ENCODE measurements around the gene RAC2. TPM values are rescaled to one million over a fixed set of nuclear protein-coding genes. Genes with fewer than 3 reads are reported as not detected.

RAC2 gene
- total RNA-seq, 2 experiments from 2014 or later = 728 to 759 TPM

DNA sequence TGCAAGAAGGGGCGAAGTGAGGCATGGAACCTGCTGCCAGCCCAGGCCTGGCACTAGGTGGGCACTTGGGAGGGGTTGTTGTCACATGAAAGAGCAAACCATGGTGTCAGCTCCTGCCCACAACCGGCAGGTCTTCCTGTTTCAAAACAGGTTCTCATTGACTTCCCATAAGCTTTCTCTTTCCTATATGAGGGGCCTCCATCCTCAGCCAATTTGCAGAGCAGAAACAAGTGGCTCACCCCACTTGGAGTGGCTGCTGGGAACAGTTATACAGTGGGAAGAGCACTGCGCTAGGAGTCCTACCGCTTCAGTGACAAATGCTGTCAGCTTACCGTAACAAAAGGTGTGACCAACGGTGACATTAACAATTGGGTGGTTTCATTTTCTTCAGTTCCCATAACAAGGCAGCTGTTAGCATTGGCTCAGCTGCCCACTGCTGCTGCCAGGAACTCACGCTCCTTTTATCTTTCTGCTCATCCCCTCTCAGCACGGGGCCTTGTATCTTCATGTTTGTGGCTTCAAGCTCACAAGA, 21.6 kb downstream of the RAC2 start:
- peaks cover 84% of the 10 kb centered on the region for H3K36me3 Mint-ChIP-seq (ENCODE audit: low read depth)
- peak overlapping the region; percentile 56 for H3K4me3 Mint-ChIP-seq
- H3K4me1 Mint-ChIP-seq (ENCODE audit: low read depth) = peaks cover 78% of the 10 kb centered on the region
- H3K27ac Mint-ChIP-seq = peak overlapping the region; percentile 98
- no peaks in the 10 kb centered on the region for H3K27me3 Mint-ChIP-seq (ENCODE audit: low read depth)
- peak; percentile 81 for DNase-seq
- CTCF ChIA-PET = interaction anchor here (1.1 to 5.5 kb wide), 5 partner anchors 8 to 38 kb away, joined by 3 to 40 read pairs (median 4); no protein-coding TSS in a partner anchor
- intact Hi-C loops (cut with micrococcal nuclease) = loop anchor here (1.0 to 10.0 kb wide), 6 partner anchors 8 to 838 kb away; partner anchors contain the start of gene MYH9
- H3K9me3 Mint-ChIP-seq = peaks cover 27% of the 10 kb centered on the region

DNA sequence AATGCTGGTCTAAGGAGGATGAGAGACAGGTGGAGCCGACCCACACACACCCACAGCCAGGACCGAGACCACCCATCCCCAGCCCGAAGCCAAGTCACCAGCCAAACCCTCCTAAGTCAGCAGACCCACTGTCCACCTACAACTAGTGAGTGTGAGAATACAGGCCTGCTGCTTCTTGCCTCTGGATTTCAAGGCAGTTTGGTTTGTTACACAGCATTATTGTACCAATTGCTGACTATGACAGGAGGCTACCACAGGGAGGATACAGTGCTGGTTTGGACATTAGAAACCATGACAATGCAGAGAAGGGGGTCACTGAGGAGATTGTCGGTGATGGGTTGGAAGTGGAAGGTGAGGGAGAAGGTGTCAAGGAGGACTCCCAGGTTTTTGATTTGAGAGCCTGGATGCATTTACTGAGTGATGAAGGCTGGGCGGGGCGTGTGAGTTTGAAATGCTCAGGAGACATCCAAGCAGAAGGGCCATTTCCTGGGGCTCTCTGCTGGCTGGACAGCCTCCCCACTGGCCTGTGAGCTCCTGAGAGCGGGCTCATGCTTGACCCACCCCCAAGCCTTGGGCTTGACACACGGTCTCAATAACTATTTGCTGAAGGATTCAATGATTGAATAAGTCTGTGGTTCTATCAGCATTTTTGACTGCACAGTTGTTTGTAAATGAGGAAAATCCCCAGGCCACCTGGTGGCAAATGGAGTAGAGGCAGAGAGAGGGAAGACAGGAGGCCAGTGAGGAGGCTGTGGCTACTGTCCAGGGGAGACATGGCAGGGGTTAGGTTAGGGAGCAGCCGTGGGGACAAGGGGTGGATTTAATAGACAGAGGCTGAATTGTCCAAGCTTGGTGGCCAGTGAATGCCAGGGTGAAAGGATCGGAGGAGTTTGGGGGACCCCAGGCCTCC, 22.4 kb downstream of the RAC2 start:
- Mint-ChIP-seq H3K4me1 (ENCODE audit: low read depth) (peaks cover 85% of the 10 kb centered on the region), H3K4me3 (peak overlapping the region; percentile 2), H3K9me3 (peaks cover 27% of the 10 kb centered on the region), H3K27ac (peak overlapping the region; percentile 98), H3K27me3 (ENCODE audit: low read depth) (no peaks in the 10 kb centered on the region), H3K36me3 (ENCODE audit: low read depth) (peaks cover 92% of the 10 kb centered on the region)
- peak; percentile 55 for DNase-seq
- intact Hi-C loops (cut with micrococcal nuclease) = loop anchor here (1.0 to 10.0 kb wide), 6 partner anchors 9 to 837 kb away; partner anchors contain the start of gene MYH9
- CTCF ChIA-PET = interaction anchor here (1.0 to 5.5 kb wide), 6 partner anchors 9 to 39 kb away, joined by 3 to 40 read pairs (median 4); no protein-coding TSS in a partner anchor

DNA sequence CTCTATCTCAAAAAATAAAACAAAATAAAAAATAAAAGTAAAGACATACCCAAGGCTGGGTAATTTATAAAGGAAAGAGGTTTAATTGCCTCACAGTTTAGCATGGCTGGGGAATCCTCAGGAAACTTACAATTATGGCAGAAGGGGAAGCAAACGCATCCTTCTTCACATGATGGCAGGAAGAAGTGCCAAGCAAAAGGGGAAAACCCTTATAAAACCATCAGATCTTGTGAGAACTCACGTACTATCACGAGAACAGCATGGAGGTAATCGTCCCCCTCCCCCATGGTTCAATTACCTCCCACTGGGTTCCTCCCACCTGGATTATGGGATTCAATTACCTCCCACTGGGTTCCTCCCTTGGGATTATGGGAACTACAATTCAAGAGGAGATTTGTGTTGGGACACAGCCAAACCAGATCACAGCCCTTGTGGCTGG, 23.5 kb downstream of the RAC2 start:
- Mint-ChIP-seq H3K36me3 (ENCODE audit: low read depth) (peaks cover 90% of the 10 kb centered on the region), H3K27ac (peak overlapping the region; percentile 98), H3K9me3 (peaks cover 27% of the 10 kb centered on the region), H3K4me1 (ENCODE audit: low read depth) (peaks cover 82% of the 10 kb centered on the region), H3K4me3 (peak overlapping the region; percentile 88), H3K27me3 (ENCODE audit: low read depth) (no peaks in the 10 kb centered on the region)
- DNase-seq = peak; percentile 69
- CTCF ChIA-PET = interaction anchor here (1.0 to 2.4 kb wide), 6 partner anchors 9 to 58 kb away, joined by 3 to 10 read pairs (median 4); partner anchors contain the start of gene RAC2
- intact Hi-C loops (cut with micrococcal nuclease) = loop anchor here (10.0 kb wide), 1 partner anchor 836 kb away; the partner anchor contains the start of gene MYH9

DNA sequence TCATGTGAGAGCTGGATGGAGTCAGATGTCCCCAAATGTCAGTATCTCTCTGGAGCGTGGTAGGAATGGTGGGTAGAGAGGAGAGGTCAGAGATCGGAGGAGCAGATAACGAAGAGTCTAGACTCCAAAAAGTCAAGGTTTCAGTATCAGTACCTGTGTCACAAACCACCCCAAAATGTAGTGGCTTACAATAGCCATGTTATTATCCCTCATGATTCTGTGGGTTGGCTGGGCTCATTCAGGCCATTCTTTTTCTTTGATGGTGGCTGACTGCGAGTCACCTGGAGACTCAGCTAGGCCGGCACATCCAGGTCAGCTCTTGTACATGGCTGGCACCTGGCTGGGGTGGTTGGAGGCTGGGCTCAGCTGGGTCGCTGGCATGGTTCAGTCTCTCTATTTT, 24.5 kb downstream of the RAC2 start:
- Mint-ChIP-seq H3K27me3 (ENCODE audit: low read depth) (no peaks in the 10 kb centered on the region), H3K4me3 (peak overlapping the region; percentile 88), H3K36me3 (ENCODE audit: low read depth) (peaks cover 83% of the 10 kb centered on the region), H3K9me3 (peaks cover 22% of the 10 kb centered on the region), H3K4me1 (ENCODE audit: low read depth) (peaks cover 78% of the 10 kb centered on the region), H3K27ac (peak overlapping the region; percentile 98)
- CTCF ChIA-PET = interaction anchor here (0.6 to 2.4 kb wide), 11 partner anchors 10 to 57 kb away, joined by 3 to 10 read pairs (median 4); partner anchors contain the start of gene RAC2
- no peak for DNase-seq
- intact Hi-C loops (cut with micrococcal nuclease) = loop anchor here (2.0 kb wide), 2 partner anchors 21 to 63 kb away; partner anchors contain the start of gene CYTH4

DNA sequence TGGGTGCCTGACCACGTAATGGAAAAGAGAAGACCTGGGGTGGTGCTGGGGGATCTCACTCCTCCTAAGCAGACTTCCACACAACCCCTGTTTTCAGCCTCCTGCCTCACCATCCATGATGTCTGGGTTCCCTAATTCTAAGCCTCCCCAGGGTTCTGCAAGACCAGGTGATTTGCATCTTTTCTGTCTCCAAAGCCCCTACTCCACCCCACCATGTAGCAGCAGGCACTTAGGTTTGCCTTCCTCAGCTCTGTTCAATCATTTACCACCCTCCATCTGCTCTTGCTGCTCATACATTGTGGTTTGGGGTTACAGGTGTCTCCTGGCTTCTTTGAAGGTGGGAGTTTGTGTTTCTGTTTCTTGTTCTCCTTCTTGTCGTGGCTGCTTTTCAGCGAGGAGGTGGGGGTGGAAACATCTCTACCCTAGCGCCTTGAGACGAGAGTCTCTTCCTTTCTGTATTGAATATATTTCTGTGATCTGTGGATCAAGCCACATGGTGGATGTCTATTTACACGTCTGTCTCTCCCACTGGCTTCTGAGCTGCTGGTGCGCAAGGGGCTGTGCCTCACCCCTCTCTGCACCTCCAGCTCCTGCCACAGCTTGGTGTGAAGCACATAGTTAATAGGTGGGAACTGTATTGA, 25.2 kb downstream of the RAC2 start:
- peaks cover 75% of the 10 kb centered on the region for H3K4me1 Mint-ChIP-seq (ENCODE audit: low read depth)
- intact Hi-C loops (cut with micrococcal nuclease) = loop anchor here (2.0 kb wide), 2 partner anchors 20 to 64 kb away; partner anchors contain the start of gene CYTH4
- H3K27ac Mint-ChIP-seq = peak overlapping the region; percentile 98
- peak overlapping the region; percentile 88 for H3K4me3 Mint-ChIP-seq
- CTCF ChIA-PET = interaction anchor here (0.8 to 2.4 kb wide), 9 partner anchors 11 to 52 kb away, joined by 3 to 10 read pairs (median 4); partner anchors contain the start of gene RAC2
- H3K27me3 Mint-ChIP-seq (ENCODE audit: low read depth) = no peaks in the 10 kb centered on the region
- peak; percentile 86 for DNase-seq
- peaks cover 16% of the 10 kb centered on the region for H3K9me3 Mint-ChIP-seq
- peaks cover 78% of the 10 kb centered on the region for H3K36me3 Mint-ChIP-seq (ENCODE audit: low read depth)

DNA sequence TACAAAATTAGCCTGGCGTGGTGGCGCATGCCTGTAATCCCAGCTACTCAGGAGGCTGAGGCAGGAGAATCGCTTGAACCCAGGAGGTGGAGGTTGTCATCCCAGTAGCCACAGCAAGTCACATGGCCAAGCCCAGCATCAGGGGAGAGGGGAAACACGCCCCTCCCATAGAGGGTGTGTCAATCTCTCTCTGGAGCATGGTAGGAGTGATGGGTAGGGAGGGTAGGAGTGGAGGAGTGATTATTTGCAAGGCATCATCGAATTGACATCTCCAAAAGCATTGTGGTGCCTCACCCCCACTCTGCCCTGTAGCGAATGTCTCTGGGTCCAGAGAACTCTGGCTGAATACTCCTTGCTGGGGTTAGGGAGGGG, 25.7 kb downstream of the RAC2 start:
- Mint-ChIP-seq H3K4me1 (ENCODE audit: low read depth) (peaks cover 74% of the 10 kb centered on the region), H3K27me3 (ENCODE audit: low read depth) (no peaks in the 10 kb centered on the region), H3K9me3 (peaks cover 12% of the 10 kb centered on the region), H3K4me3 (peak overlapping the region; percentile 88), H3K27ac (peak overlapping the region; percentile 98), H3K36me3 (ENCODE audit: low read depth) (peaks cover 77% of the 10 kb centered on the region)
- peak; percentile 55 for DNase-seq
- intact Hi-C loops (cut with micrococcal nuclease) = loop anchor here (2.0 kb wide), 2 partner anchors 20 to 64 kb away; partner anchors contain the start of gene CYTH4
- CTCF ChIA-PET = interaction anchor here (0.7 to 2.4 kb wide), 4 partner anchors 9 to 19 kb away, joined by 3 to 15 read pairs (median 7); no protein-coding TSS in a partner anchor

DNA sequence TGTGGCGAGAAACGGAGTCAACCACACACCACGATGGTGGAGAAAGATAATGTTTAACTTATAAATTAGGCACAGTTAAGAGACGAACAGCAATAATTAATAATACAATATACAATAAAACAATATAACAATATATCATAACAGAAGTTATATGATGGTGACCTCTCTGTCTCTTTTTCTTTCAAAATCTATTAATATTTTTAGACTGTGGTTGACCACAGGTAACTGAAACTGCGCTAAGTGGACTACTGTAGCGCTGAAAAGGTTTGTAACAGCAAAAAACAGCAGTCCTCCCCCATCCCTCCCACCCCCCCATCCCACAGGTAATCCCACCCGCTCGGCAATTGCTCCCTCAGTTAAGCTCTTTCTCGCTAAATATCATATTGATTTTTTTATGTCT, 28.2 kb downstream of the RAC2 start:
- no peak overlapping the region for H3K27ac Mint-ChIP-seq
- no peak overlapping the region for H3K4me3 Mint-ChIP-seq
- intact Hi-C loops (cut with micrococcal nuclease) = no loop called here
- H3K9me3 Mint-ChIP-seq = peaks cover 3% of the 10 kb centered on the region
- DNase-seq = no peak
- H3K4me1 Mint-ChIP-seq (ENCODE audit: low read depth) = peaks cover 63% of the 10 kb centered on the region
- H3K27me3 Mint-ChIP-seq (ENCODE audit: low read depth) = no peaks in the 10 kb centered on the region
- H3K36me3 Mint-ChIP-seq (ENCODE audit: low read depth) = peaks cover 56% of the 10 kb centered on the region
- CTCF ChIA-PET = interaction anchor here (0.6 to 1.8 kb wide), 5 partner anchors 10 to 43 kb away, joined by 3 to 8 read pairs (median 3); no protein-coding TSS in a partner anchor

DNA sequence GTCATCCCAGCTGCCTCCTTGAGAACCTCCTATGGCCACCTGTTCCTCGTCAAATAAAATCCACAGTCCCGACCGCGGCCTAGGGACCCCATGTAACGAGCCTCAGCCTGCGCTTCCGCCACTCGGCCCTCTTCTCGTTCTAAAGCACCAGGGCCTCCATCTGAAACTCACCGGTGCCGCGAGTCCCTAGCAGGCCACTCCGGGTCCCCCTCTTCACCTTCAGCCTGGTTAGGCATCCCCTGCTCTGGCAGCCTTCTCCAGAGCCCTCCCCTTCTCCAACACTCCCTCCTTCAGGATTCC, 29.4 kb downstream of the RAC2 start:
- DNase-seq = peak; percentile 2
- H3K9me3 Mint-ChIP-seq = no peaks in the 10 kb centered on the region
- H3K27ac Mint-ChIP-seq = no peak overlapping the region
- peaks cover 66% of the 10 kb centered on the region for H3K4me1 Mint-ChIP-seq (ENCODE audit: low read depth)
- intact Hi-C loops (cut with micrococcal nuclease) = no loop called here
- CTCF ChIA-PET = interaction anchor here (1.8 kb wide), 1 partner anchor 15 kb away, joined by 8 read pairs; no protein-coding TSS in a partner anchor
- H3K4me3 Mint-ChIP-seq = no peak overlapping the region
- H3K36me3 Mint-ChIP-seq (ENCODE audit: low read depth) = peaks cover 46% of the 10 kb centered on the region
- H3K27me3 Mint-ChIP-seq (ENCODE audit: low read depth) = no peaks in the 10 kb centered on the region

DNA sequence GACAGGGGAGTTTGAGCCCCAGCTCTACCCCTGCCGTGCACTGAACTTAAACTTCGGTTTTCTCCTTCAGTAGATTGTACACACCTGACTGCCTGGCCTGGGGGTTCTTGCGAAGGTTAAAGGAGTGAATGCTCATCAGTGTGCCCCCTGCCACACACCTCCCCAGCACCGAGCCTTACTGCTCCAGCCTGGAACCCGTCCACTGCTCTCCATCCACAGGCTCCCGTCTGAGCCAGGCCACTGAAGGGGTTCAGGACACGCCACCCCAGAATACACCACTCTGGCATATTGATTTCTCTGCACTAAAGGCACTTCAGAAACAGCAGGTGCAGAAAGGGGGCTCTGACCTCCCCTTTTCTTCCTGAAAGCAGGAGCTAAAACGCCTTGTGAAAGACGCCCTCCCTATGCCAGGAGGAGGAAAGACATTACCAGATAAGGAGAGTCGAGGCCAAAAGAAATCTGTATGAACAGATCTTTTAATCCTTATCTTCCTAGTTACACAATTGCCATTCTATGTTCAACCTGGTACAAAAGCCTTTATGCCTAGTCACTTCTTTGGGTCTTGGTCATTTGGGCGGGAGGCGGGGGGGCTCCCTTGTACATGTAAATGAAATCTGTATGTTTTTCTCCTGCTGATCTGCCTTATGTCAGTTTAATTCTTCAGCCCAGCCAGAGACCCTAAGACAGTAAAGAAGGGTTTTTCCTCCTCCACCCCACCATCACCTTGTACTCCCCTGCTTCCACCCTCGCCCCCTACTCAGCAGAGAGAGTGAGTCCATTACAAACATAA, 29.9 kb downstream of the RAC2 start:
- no peaks in the 10 kb centered on the region for H3K27me3 Mint-ChIP-seq (ENCODE audit: low read depth)
- H3K27ac Mint-ChIP-seq = no peak overlapping the region
- H3K4me1 Mint-ChIP-seq (ENCODE audit: low read depth) = peaks cover 66% of the 10 kb centered on the region
- intact Hi-C loops (cut with micrococcal nuclease) = no loop called here
- no peak overlapping the region for H3K4me3 Mint-ChIP-seq
- peak; percentile 3 for DNase-seq
- peaks cover 40% of the 10 kb centered on the region for H3K36me3 Mint-ChIP-seq (ENCODE audit: low read depth)
- CTCF ChIA-PET = interaction anchor here (0.8 kb wide), 1 partner anchor 47 kb away, joined by 3 read pairs; no protein-coding TSS in a partner anchor
- H3K9me3 Mint-ChIP-seq = no peaks in the 10 kb centered on the region

DNA sequence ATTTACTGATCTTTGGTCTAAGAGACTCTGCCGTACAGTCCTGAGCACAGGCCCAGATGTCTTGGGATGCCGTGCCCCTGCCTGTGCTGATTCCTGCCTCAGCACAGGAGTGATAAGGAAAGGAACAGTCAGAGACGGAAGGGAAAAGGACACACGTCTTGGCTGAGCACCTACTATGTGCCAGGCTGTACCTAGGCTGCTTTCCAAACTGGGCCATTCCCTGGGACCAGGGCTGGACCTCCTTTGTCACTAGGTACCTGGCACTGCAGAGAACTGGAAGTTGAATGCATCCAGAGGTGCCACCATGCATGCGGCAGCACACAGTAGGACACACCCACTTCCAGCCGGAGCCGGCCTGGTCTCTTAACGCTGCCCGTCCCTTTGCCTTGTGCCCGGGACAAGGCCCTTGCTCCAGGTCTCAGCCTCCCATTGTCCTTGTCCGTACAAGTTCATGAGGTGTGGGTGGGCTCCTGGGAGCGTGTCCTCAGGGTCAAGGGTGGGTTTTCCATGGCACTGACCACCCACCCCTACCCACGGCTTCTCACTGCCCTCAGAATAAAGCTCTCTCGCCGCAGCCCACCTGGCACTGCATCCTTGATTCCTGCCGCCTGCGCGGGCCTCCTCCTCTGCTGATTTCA, 30.7 kb downstream of the RAC2 start:
- Mint-ChIP-seq H3K9me3 (no peaks in the 10 kb centered on the region), H3K27me3 (ENCODE audit: low read depth) (no peaks in the 10 kb centered on the region), H3K36me3 (ENCODE audit: low read depth) (peaks cover 32% of the 10 kb centered on the region), H3K4me3 (no peak overlapping the region), H3K27ac (no peak overlapping the region), H3K4me1 (ENCODE audit: low read depth) (peaks cover 66% of the 10 kb centered on the region)
- DNase-seq = peak; percentile 3
- intact Hi-C loops (cut with micrococcal nuclease) = no loop called here
- CTCF ChIA-PET = interaction anchor here (0.8 kb wide), 1 partner anchor 48 kb away, joined by 3 read pairs; no protein-coding TSS in a partner anchor

Measured in activated naive CD4-positive, alpha-beta T cell treated with anti-CD3 and anti-CD28 coated beads for 36 hours (primary cell).